ENCODE measurements around the gene SUCO.

GRCh38 chr1:172629170-172629569 lies 96.2 kb downstream of the SUCO start:
- TF ChIP-seq CTCF (IDR thresholded peaks at IDR 0.05), result no peak
- TF ChIP-seq POLR2A (IDR thresholded peaks at IDR 0.05), result no peak
